ENCODE results near the gene ARFGAP1. TPM values are rescaled to one million over a fixed set of nuclear protein-coding genes. Genes with fewer than 3 reads are reported as not detected.

ARFGAP1 gene
- total RNA-seq (2021) (115 to 207 TPM (median 121 TPM) in 3 replicates), Bru-seq, nascent RNA (percentile 63 among the genes with signal in this experiment)
- long read RNA-seq, experiment 1, transcript ARFGAP1-203 (13 exons, 3,281 nt), result major isoform, 215 of 410 reads
- long read RNA-seq, experiment 1, partial matches to known transcripts, result 59 of 410 reads
- long read RNA-seq, experiment 1, other reads (novel, unspliced or antisense), result 129 of 410 reads
- long read RNA-seq, experiment 2, transcript ARFGAP1-203 (13 exons, 3,281 nt), result major isoform, 8 of 74 reads
- long read RNA-seq, experiment 2, partial matches to known transcripts, result 42 of 74 reads
- long read RNA-seq, experiment 2, other reads (novel, unspliced or antisense), result 19 of 74 reads
- long read RNA-seq, experiment 3, partial matches to known transcripts, result 0 of 8 reads
- long read RNA-seq, experiment 3, other reads (novel, unspliced or antisense), result 5 of 8 reads

DNA sequence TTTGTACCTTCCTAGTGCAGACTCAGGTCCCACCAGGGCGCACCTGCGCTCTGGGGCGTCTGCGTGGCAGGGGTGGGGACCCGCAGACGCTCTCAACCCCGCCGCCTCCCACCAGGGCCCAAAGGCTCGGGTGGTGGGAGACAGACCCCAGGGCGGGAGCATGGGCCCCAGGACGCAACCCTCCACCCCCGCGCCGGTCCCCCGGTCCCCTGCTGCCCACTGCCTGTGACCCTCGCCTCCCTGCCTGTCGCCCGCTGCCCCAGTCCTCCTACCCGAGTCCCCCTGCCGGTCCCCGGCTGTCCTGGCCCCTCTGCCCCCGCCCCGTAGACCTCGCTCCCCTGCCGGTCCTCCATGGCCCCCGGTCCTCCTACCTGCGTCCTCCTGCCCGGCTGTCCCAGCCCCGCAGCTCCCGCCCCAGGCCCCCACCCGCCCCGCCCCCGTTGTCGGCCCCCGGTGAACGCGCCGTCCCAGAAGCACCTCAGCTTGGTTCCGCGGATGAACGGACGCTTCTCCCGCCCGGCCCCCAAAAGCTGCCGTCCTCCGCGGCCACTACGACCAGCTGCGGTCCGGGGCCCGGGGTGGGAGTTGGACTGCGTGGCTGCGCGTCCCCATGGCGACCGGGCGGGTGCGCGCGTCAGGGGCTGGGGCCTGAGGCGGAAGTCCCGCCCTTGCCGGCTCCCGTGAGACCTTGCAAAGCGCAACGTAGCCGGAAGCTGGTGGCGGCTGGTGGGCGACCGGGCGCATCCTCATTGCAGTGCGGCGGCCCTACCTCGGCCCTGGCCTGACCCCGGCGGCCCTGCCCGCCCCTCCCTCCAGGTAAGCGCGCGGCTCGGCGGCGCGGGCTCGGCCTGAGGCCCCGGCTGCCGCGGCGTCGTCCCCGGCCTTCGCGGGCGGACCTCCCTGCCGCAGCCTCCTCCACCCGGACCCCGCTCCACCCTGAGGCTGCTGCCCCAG lies at the start of gene ARFGAP1:
Gene ARFGAP1 (plus strand): TSS at position 709 of the 954 bp plus-strand sequence. CDS start 2,768 bp downstream, outside the sequence.
- CTCF ChIA-PET, result interaction anchor here (0.6 to 3.6 kb wide), 14 partner anchors 9 to 110 kb away, joined by 3 to 43 read pairs (median 7); no protein-coding TSS in a partner anchor

More for the DNA sequence above, at the start of gene ARFGAP1:
- H3K27me3 Mint-ChIP-seq (ENCODE audit: low read depth), result no peaks in the 10 kb centered on the region
- TF ChIP-seq, protein P1, sequence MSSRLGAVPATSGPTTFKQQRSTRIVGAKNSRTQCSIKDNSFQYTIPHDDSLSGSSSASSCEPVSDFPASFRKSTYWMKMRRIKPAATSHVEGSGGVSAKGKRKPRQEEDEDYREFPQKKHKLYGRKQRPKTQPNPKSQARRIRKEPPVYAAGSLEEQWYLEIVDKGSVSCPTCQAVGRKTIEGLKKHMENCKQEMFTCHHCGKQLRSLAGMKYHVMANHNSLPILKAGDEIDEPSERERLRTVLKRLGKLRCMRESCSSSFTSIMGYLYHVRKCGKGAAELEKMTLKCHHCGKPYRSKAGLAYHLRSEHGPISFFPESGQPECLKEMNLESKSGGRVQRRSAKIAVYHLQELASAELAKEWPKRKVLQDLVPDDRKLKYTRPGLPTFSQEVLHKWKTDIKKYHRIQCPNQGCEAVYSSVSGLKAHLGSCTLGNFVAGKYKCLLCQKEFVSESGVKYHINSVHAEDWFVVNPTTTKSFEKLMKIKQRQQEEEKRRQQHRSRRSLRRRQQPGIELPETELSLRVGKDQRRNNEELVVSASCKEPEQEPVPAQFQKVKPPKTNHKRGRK (CRISPR knock-in tag; IDR thresholded peaks at IDR 0.05; ENCODE audit: borderline replicate concordance), result no peak
- 0 out of 2 replicates have a peak, but pooled peaks have one; percentile 72 for TF ChIP-seq KAT7 (CRISPR knock-in tag; IDR thresholded peaks at IDR 0.05; ENCODE audit: borderline replicate concordance)
- peak; percentile 84 for TF ChIP-seq FOXK1 (CRISPR knock-in tag; IDR thresholded peaks at IDR 0.05)
- TF ChIP-seq, protein P2, sequence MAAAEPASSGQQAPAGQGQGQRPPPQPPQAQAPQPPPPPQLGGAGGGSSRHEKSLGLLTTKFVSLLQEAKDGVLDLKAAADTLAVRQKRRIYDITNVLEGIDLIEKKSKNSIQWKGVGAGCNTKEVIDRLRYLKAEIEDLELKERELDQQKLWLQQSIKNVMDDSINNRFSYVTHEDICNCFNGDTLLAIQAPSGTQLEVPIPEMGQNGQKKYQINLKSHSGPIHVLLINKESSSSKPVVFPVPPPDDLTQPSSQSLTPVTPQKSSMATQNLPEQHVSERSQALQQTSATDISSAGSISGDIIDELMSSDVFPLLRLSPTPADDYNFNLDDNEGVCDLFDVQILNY (CRISPR knock-in tag; IDR thresholded peaks at IDR 0.05), result 0 out of 2 replicates have a peak, but pooled peaks have one; percentile 35
- TF ChIP-seq, protein P3, sequence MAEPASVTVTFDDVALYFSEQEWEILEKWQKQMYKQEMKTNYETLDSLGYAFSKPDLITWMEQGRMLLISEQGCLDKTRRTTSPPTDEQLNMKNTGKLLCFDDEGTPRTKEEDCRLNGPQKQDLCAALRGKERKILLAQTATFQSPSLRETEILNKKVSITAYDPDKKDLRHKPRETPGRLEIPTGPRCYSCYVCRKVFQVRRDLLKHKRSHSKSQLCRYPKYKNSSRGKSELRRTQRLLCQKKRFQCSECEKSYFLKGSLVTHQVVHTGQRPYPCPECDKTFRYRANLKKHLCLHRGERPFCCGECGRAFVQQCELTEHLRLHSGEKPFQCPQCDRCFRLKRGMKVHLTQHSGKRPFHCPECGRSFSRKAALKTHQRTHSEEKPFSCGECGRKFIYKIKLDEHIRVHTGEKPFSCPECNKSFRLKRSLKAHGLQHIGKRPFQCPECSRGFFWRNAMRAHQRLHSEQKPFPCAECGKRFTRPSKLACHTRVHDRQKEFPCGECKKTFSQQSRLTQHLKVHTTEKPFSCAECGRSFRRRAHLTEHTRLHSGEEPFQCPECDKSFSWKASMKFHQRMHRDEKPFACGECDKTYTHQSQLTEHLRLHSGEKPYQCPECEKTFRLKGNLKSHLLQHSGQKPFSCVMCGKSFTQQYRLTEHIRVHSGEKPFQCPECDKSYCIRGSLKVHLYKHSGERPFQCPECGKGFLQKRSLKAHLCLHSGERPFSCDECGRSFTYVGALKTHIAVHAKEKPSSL (CRISPR knock-in tag; conservative IDR thresholded peaks at IDR 0.05), result no peak
- peak; percentile 79 for TF ChIP-seq FOXP1 (CRISPR knock-in tag; IDR thresholded peaks at IDR 0.05; ENCODE audit: borderline replicate concordance)
- TF ChIP-seq TP53 (CRISPR knock-in tag; IDR thresholded peaks at IDR 0.05), result 0 out of 2 replicates have a peak, but pooled peaks have one; percentile 64
- TF ChIP-seq CREM (CRISPR knock-in tag; IDR thresholded peaks at IDR 0.05), result peak; percentile 90; the same call in 1 of the 2 replicates
- TF ChIP-seq SP1 (CRISPR knock-in tag; conservative IDR thresholded peaks at IDR 0.05), result peak; percentile 81
- TF ChIP-seq GABPB1 (CRISPR knock-in tag; IDR thresholded peaks at IDR 0.05), result peak; percentile 74; the same call in 1 of the 2 replicates
- TF ChIP-seq, protein P4, sequence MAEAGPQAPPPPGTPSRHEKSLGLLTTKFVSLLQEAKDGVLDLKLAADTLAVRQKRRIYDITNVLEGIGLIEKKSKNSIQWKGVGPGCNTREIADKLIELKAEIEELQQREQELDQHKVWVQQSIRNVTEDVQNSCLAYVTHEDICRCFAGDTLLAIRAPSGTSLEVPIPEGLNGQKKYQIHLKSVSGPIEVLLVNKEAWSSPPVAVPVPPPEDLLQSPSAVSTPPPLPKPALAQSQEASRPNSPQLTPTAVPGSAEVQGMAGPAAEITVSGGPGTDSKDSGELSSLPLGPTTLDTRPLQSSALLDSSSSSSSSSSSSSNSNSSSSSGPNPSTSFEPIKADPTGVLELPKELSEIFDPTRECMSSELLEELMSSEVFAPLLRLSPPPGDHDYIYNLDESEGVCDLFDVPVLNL (CRISPR knock-in tag; IDR thresholded peaks at IDR 0.05; ENCODE audit: borderline replicate concordance, low read depth), result 0 out of 2 replicates have a peak, but pooled peaks have one; percentile 31
- TF ChIP-seq ATF1 (CRISPR knock-in tag; IDR thresholded peaks at IDR 0.05), result no peak
- TF ChIP-seq ZNF121 (CRISPR knock-in tag; IDR thresholded peaks at IDR 0.05), result no peak
- 0 out of 2 replicates have a peak, but pooled peaks have one; percentile 64 for TF ChIP-seq MYBL2 (CRISPR knock-in tag; IDR thresholded peaks at IDR 0.05)
- TF ChIP-seq, protein P5, sequence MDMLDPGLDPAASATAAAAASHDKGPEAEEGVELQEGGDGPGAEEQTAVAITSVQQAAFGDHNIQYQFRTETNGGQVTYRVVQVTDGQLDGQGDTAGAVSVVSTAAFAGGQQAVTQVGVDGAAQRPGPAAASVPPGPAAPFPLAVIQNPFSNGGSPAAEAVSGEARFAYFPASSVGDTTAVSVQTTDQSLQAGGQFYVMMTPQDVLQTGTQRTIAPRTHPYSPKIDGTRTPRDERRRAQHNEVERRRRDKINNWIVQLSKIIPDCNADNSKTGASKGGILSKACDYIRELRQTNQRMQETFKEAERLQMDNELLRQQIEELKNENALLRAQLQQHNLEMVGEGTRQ (CRISPR knock-in tag; IDR thresholded peaks at IDR 0.05), result peak; percentile 33; the same call in 1 of the 2 replicates
- TF ChIP-seq NR1H2 (CRISPR knock-in tag; IDR thresholded peaks at IDR 0.05), result no peak
- TF ChIP-seq, protein P6, sequence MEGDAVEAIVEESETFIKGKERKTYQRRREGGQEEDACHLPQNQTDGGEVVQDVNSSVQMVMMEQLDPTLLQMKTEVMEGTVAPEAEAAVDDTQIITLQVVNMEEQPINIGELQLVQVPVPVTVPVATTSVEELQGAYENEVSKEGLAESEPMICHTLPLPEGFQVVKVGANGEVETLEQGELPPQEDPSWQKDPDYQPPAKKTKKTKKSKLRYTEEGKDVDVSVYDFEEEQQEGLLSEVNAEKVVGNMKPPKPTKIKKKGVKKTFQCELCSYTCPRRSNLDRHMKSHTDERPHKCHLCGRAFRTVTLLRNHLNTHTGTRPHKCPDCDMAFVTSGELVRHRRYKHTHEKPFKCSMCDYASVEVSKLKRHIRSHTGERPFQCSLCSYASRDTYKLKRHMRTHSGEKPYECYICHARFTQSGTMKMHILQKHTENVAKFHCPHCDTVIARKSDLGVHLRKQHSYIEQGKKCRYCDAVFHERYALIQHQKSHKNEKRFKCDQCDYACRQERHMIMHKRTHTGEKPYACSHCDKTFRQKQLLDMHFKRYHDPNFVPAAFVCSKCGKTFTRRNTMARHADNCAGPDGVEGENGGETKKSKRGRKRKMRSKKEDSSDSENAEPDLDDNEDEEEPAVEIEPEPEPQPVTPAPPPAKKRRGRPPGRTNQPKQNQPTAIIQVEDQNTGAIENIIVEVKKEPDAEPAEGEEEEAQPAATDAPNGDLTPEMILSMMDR (IDR thresholded peaks at IDR 0.05), result no peak
- TF ChIP-seq RELA (CRISPR knock-in tag; IDR thresholded peaks at IDR 0.05; ENCODE audit: borderline replicate concordance), result no peak
- H3K4me3 Mint-ChIP-seq, result peak within 1 kb of the TSS; percentile 92
- POLR2A ChIA-PET, result interaction anchor here (0.6 to 0.9 kb wide), 2 partner anchors 18 to 21 kb away, joined by 3 read pairs; no protein-coding TSS in a partner anchor
- H3K4me1 Mint-ChIP-seq, result peaks cover 16% of the 10 kb centered on the region
- H3K36me3 Mint-ChIP-seq, result peaks cover 12% of the 10 kb centered on the region
- peak within 1 kb of the TSS; percentile 94 for H3K27ac Mint-ChIP-seq
- peak; percentile 92 for DNase-seq (ENCODE audit: low spot score)
- ATAC-seq, result peak; percentile 93
- H3K9me3 Mint-ChIP-seq, result no peaks in the 10 kb centered on the region
